ENCODE results near the gene GRIK4. TPM values are rescaled to one million over a fixed set of nuclear protein-coding genes. Genes with fewer than 3 reads are reported as not detected.
"Not testable (repeated sequence)": the region's sequence is repeated elsewhere in the genome, so short reads cannot be mapped to it uniquely, and the experiment has no call there.

GRIK4 gene
- polyA plus RNA-seq, 1 donor, result 1.3 TPM

- no peak for DNase-seq
Measured at GRCh38 chr11:121008551-121008950, 497.0 kb downstream of the GRIK4 start.

DNA sequence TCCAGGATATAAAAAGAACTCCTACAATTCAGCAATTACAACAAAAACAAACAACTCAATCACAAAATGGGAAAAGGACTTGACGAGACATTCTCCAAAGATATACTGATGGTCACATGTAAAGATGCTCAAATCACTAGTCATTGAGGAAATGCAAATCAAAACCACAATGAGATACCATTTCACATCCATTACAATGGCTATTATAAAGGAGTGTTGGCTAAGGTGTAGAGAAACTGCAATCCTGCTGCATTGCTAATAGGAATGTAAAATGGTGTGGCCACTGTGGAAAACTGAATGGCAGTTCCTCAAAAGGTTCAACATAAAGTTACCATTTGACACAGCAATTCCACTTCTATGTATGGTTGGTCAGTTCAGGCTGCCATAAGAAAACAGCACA, 500.5 kb downstream of the GRIK4 start:
- DNase-seq, result no peak

GRCh38 chr11:121018746-121019145, 507.2 kb downstream of the GRIK4 start:
- DNase-seq, result no peak

- DNase-seq, result not testable (repeated sequence)
Measured at GRCh38 chr11:121021718-121022117, 510.2 kb downstream of the GRIK4 start.

GRCh38 chr11:121023848-121024751, 512.6 kb downstream of the GRIK4 start, which contains the start of gene TBCEL:
TSS of gene TBCEL (plus strand) at chr11:121024102. CDS start at chr11:121045691, 21,589 bp downstream.
- DNase-seq, result peak; percentile 89

DNA sequence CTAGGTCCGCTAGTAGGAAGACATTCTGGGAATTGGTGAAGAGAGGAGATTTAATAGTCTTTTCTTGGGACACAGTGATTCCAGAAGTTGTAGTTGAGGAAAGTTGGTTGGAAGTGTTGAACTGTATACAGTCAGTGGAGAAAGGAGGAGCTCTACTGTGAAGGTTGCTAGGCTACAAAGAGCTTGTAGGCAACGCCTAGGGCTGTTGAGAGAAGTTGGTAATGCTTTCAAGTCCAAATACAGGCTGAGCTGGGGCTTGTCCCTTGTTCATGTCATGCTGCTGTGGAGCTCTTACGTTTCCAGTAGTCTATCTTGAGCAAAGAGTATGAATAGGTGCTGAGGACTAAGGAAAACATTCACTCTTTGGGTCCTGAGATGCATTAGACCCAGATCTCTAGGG, 513.4 kb downstream of the GRIK4 start:
- DNase-seq, result no peak

GRCh38 chr11:121029153-121029552, 517.6 kb downstream of the GRIK4 start:
- DNase-seq, result no peak

GRCh38 chr11:121029813-121030445, 518.4 kb downstream of the GRIK4 start:
- no peak for DNase-seq

DNA sequence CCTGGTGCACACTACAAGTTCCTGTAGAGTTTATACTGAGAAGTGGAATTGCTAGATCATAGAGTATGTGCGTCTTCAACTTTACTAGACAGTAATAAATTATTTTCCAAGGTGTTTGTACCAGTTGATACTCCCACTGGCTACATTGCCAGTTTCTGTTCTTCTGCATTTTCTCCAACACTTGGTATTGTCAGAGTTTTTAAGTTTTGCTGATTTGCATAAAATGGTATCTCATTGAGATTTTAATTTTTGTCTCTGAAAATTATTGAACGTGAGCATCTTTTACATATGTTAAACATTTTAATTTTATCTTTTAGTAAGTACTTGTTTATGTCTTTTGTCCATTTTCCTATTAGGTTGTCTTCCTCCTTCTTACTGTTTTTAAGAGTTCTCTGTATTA, 519.6 kb downstream of the GRIK4 start:
- no peak for DNase-seq

- DNase-seq, result not testable (repeated sequence)
Measured at GRCh38 chr11:121031648-121032047, 520.1 kb downstream of the GRIK4 start.

- DNase-seq, result no peak
Measured at GRCh38 chr11:121032546-121032945, 521.0 kb downstream of the GRIK4 start.

DNA sequence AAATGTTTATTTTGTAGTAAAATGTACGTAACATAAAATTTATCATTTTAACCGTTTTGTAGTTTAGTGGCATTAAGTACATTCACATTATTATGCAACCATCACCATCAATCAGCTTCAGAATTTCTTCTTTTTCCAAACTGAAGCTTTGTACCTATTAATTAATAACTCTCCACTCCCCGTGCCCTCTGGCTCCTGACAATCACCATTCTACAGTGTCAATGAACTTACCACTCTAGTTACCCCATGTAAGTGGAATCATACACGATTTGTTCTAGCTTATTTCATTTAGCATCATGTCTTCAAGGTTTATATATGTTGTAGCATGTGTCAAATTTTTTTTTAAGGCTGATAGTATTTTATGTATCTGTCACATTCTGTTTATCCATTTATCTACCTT, 522.1 kb downstream of the GRIK4 start:
- DNase-seq, result no peak

DNA sequence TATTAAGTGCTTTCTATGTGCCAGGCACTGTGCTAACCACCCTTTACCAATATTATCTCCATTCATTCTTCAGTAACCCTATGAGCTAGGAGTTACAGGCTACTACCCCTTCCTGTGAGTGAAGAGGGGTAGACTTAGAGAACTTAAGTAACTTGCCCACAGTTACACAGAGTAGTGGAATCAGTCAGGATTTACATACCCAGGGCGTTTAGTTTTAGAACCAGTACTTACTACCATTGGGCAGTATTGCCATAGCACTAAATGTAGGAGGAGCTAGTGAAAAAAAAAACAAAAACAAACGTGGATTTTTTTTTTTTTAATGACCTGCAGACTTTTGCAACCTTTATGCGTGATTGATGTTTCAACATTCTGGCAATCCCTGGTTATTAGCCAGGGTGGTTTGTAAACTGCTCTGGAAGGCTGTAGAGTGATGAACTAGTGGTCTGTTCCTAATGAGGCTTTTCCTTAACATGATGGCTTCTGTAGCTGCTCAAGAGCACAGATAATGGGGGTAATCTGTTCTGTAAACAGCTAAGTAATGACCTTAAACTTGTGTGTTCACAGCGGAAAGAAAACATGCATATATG, 523.7 kb downstream of the GRIK4 start:
- DNase-seq, result no peak

DNA sequence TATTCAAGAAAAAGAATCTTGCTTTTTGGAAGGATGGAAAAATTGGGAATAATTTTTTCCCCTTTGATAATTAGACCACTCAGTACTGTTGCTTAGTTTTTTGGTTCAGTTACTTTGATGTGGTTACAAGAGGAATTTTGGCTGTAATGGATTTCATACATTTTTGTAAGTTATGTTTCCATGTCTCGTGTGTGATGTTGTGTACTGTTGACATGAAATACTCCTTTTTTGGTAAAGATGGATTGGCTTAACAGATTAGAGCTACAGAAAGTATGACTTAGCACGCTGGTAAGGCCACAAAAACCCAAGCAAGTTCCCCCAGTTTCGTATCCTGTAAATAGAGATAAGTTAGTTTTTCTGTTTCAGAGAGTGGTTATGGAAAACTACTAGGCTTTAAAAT, 524.2 kb downstream of the GRIK4 start:
- DNase-seq, result no peak

- DNase-seq, result no peak
Measured at GRCh38 chr11:121037016-121037415, 525.5 kb downstream of the GRIK4 start.

Other genes with a start within 250 kb of the GRIK4 start
- gene TLCD5, start 186.4 kb upstream of the GRIK4 start, polyA plus RNA-seq (ENCODE audit: insufficient read length), result 18.8 TPM
- 141 TPM for gene ARHGEF12, start 175.3 kb upstream of the GRIK4 start, polyA plus RNA-seq (ENCODE audit: insufficient read length)

All from left kidney (tissue), 2 donors.